SU-DHL-6 (cell line): ENCODE results near the gene ROR1.

ENCODE experiments used
- CTCF ChIP-seq: fragments of 200-600 bp; sonication (generic); IDR thresholded peaks from one replicate; pipeline ENCODE4 v1.5.1; 2017; ENCODE audit warnings: antibody characterized with exemption, mild to moderate bottlenecking, low read length, moderate library complexity; ENCODE audit not compliant: insufficient read depth, poor library complexity, severe bottlenecking
- EZH2phosphoT487 ChIP-seq: fragments of 200-600 bp; sonication (generic), shearing (Covaris generic); conservative IDR thresholded peaks from 2 replicates; pipeline ENCODE4 v1.6.1; 2018; ENCODE audit warnings: mild to moderate bottlenecking, antibody characterized with exemption, low read length, moderate library complexity, mixed read lengths

GRCh38 chr1:64090436-64090835 is 316.6 kb downstream of the ROR1 start:
- TF ChIP-seq CTCF: no peak
- no peak for TF ChIP-seq EZH2phosphoT487
